Muscle layer of colon (tissue), 2 donors: ENCODE data around the gene ZNF273.
"Not testable (repeated sequence)": the region's sequence is repeated elsewhere in the genome, so short reads cannot be mapped to it uniquely, and the experiment has no call there.

ENCODE experiments used
- H3K27ac ChIP-seq: one replicate; pipeline ENCODE4 v1.7.0; 2013; ENCODE audit warnings: low read depth, mild to moderate bottlenecking, low read length, moderate library complexity
- H3K27me3 ChIP-seq, 2 donors: one replicate each; pipeline ENCODE4 v1.7.0; 2013; ENCODE audit warnings: low read length in 2 of 2, mild to moderate bottlenecking in 2 of 2; ENCODE audit not compliant: insufficient read depth in 2 of 2, control insufficient read depth in 1 of 2
- H3K36me3 ChIP-seq: one replicate; pipeline ENCODE4 v1.7.0; 2013; ENCODE audit warnings: mild to moderate bottlenecking, low read length; ENCODE audit not compliant: insufficient read depth
- H3K4me1 ChIP-seq: one replicate; pipeline ENCODE4 v1.7.0; 2013; ENCODE audit warnings: mild to moderate bottlenecking, low read length; ENCODE audit not compliant: insufficient read depth
- H3K4me3 ChIP-seq, 2 donors: one replicate each; pipeline ENCODE4 v1.7.0; 2013; ENCODE audit warnings: low read length in 2 of 2, low read depth in 1 of 2, mild to moderate bottlenecking in 1 of 2, moderate library complexity in 1 of 2
- H3K9ac ChIP-seq: one replicate; pipeline ENCODE4 v1.7.0; 2013; ENCODE audit warnings: low read length
- H3K9me3 ChIP-seq: one replicate; pipeline ENCODE4 v1.7.0; 2013; ENCODE audit warnings: mild to moderate bottlenecking, low read length
- donor health status: abdominal sarcoma.
- donor health status: Adenocarcinoma of cecum.

Gene ZNF273

DNA sequence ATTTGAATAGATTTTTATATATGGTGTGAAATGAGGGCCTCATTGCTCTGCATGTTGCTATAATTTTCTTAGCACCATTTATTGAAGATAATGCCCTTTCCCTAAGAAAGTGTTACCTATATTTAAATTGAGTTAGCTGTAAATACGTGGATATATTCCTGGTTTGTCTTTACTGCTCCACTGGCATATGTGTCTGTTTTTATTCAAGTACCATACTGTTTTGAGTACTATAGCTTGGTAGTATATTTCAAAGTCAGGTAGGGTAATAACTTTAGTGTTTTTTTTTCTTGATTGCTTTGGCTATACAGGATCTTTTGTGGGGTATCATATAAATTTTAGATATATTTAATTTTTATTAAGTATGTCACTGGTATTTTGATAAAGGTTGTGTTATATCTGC is 31.4 kb downstream of the ZNF273 start:
- Histone ChIP-seq H3K27ac (no peak overlapping the region), H3K4me1 (no peaks in the 10 kb centered on the region), H3K9ac (no peak overlapping the region), H3K4me3 (no peak overlapping the region), H3K9me3 (no peaks in the 10 kb centered on the region), H3K27me3 (no peaks in the 10 kb centered on the region), H3K36me3 (no peaks in the 10 kb centered on the region)

GRCh38 chr7:64938540-64938939 is 35.5 kb downstream of the ZNF273 start:
- Histone ChIP-seq H3K9me3 (no peaks in the 10 kb centered on the region), H3K4me1 (no peaks in the 10 kb centered on the region), H3K27me3 (no peaks in the 10 kb centered on the region), H3K36me3 (no peaks in the 10 kb centered on the region), H3K4me3 (no peak overlapping the region), H3K27ac (no peak overlapping the region), H3K9ac (no peak overlapping the region)

DNA sequence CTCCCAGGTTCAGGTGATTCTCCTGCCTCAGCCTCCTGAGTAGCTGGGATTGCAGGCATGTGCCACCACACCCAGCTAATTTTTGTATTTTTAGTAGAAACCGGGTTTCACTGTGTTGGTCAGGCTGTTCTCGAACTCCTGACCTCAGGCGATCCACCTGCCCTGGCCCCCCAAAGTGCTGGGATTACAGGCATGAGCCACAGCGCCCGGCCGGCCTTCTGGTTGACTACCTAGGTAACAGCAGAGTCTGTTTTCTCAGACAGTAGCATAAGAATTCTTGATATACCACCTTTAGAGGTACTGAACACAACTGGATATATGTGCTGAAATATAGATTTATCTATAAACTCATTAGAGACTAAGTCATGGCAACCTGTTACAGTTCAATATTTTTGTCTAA is 36.9 kb downstream of the ZNF273 start:
- H3K36me3 ChIP-seq, H3K27me3 ChIP-seq, H3K4me1 ChIP-seq, H3K9ac ChIP-seq, H3K27ac ChIP-seq, H3K9me3 ChIP-seq, H3K4me3 ChIP-seq: not testable (repeated sequence)

DNA sequence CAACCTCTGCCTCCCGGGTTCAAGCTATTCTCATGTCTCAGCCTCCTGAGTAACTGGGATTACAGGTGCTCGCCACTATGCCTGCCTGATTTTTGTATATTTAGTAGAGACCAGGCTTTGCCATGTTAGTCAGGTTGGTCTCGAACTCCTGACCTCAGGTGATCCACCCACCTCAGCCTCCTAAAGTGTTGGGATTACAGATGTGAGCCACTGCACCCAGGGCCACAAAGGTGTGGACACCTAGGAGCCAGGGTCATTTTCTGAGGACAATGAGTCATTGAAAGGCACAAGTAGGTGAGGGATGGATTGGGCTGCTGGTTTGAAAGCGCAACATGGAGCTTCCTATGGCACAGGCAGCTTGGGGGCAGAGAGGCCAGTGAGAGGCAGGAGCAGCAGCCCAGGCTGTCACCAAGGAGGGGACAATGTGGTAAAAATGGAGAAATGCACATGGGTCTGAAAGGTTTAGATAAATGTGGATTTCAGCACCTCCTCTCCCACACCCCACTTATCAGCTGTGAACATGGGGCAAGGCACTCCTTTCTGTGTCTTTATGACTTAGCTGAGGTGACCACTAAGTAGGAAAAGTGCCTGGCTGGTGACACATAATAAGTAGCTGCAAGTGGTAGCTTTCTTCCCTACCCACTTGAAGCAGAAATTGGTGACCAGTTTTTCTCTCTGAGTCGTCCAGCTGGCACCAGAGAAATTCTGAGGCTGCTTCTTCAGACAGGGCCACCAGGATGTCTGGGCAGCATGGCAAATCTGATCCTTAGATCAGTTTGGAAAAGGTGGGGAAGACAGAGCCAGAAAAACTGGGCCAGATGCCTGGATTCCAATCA is 41.8 kb downstream of the ZNF273 start:
- not testable (repeated sequence) for H3K9me3 ChIP-seq, H3K27ac ChIP-seq, H3K4me3 ChIP-seq, H3K36me3 ChIP-seq, H3K9ac ChIP-seq
- Histone ChIP-seq H3K27me3 (peaks cover 18 to 24% of the 10 kb centered on the region in 2 donors), H3K4me1 (peaks cover 11% of the 10 kb centered on the region)

GRCh38 chr7:64945503-64946175 is 42.6 kb downstream of the ZNF273 start:
- Histone ChIP-seq H3K9ac (no peak overlapping the region), H3K4me3 (no peak overlapping the region), H3K9me3 (no peaks in the 10 kb centered on the region), H3K4me1 (peaks cover 11% of the 10 kb centered on the region), H3K27ac (no peak overlapping the region), H3K27me3 (peaks cover 18 to 24% of the 10 kb centered on the region in 2 donors), H3K36me3 (no peaks in the 10 kb centered on the region)

DNA sequence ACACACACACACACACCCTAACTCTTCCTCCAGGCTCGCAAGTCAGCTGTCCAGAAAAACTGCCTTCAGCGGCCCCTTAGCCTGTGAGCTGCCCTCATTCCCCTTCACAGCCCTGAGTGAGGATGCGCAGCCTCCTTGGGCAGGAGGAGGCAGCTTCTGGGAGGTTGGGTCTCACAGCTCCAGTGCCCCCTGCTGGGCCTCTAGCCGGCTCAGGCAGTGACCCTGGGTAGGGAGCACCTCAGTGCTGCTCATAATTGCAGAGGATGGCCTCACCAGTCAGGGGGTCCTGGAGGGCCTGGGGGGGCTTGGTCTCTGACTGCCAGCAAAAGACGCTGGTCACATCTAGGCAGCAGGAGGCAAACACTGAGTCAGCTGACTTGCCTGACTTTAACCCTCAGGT is 43.7 kb downstream of the ZNF273 start:
- Histone ChIP-seq H3K9me3 (no peaks in the 10 kb centered on the region), H3K36me3 (no peaks in the 10 kb centered on the region), H3K4me3 (no peak overlapping the region), H3K9ac (no peak overlapping the region), H3K4me1 (peaks cover 11% of the 10 kb centered on the region), H3K27me3 (peaks cover 18 to 24% of the 10 kb centered on the region in 2 donors), H3K27ac (no peak overlapping the region)

DNA sequence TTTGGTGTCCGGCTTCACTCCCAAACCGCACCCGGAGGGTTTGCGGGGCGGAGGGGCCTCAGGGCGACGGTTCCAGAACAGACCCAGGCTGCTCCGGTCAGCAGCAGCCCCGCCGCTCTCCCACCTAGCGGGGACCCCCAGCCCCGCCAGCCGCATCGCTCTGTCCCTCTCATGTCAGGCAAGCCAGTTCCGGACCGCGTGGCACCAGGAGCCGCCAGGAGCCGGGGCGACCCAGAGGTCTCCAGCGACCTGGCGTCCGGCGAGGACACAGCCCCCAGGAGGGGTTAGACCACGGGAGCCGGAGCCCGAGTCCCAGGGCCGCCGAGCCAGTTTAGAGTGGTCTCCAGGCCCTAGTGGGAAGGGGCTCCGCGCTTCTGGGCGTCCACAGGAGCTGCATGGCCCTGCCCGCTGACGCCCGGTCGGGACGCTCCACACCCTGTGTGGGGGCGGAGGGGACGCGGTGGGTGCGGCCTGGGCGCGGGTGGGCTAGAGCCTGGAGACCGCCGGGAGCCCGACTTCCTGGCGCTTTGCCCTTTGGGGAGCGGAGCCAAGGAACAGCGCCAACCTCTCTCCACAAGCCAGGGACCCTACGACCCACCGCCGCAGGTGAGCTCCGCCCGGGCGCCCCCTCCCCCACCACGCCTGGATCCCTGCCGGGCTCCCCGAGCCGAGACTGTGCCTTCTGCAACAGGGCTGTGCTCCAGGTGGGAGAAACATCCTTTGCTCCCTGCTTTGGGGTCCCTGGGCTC is 44.4 kb downstream of the ZNF273 start:
- Histone ChIP-seq H3K27me3 (peaks cover 18 to 24% of the 10 kb centered on the region in 2 donors), H3K4me3 (no peak overlapping the region), H3K9ac (no peak overlapping the region), H3K4me1 (peaks cover 11% of the 10 kb centered on the region), H3K27ac (no peak overlapping the region), H3K36me3 (no peaks in the 10 kb centered on the region), H3K9me3 (no peaks in the 10 kb centered on the region)

DNA sequence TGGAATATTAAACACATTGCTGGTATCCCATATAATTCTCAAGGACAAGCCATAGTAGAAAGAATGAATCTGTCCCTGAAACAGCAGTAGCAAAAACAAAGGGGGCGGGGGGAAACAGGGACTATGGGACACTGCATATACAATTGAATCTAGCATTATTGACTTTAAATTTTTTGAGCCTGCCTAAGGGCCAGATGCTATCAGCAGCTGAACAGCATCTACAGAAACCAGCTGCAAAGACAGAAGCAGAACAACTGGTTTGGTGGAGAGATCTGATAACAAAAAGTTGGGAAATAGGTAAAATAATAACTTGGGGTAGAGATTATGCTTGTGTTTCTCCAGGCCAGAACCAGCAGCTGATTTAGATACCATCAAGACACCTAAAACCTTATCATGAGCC is 45.7 kb downstream of the ZNF273 start:
- H3K27ac ChIP-seq, H3K9me3 ChIP-seq, H3K9ac ChIP-seq, H3K4me3 ChIP-seq, H3K36me3 ChIP-seq: not testable (repeated sequence)
- Histone ChIP-seq H3K4me1 (peaks cover 11% of the 10 kb centered on the region), H3K27me3 (peaks cover 18 to 24% of the 10 kb centered on the region in 2 donors)

DNA sequence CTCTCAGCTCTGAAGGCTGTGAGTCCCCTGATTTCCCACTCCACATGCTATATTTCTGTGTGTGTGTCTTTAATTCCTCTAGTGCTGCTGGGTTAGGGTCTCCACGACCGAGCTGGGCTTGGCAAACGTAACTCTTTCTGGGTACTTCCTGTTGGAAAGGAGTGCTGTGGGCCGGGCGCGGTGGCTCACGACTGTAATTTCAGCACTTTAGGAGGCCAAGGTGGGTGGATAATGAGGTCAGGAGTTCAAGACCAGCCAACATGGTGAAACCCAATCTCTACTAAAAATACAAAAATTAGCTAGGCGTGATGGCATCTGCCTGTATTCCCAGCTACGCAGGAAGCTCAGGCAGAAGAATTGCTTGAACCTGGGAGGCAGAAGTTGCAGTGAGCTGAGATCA is 47.6 kb downstream of the ZNF273 start:
- H3K27ac ChIP-seq, H3K4me3 ChIP-seq, H3K36me3 ChIP-seq, H3K9me3 ChIP-seq, H3K9ac ChIP-seq: not testable (repeated sequence)
- peaks cover 18 to 23% of the 10 kb centered on the region in 2 donors for H3K27me3 ChIP-seq
- peaks cover 11% of the 10 kb centered on the region for H3K4me1 ChIP-seq

GRCh38 chr7:64951250-64951848 is 48.3 kb downstream of the ZNF273 start:
- no peak overlapping the region for H3K27ac ChIP-seq
- H3K9me3 ChIP-seq: no peaks in the 10 kb centered on the region
- H3K36me3 ChIP-seq: no peaks in the 10 kb centered on the region
- no peak overlapping the region for H3K4me3 ChIP-seq
- peaks cover 16 to 18% of the 10 kb centered on the region in 2 donors for H3K27me3 ChIP-seq
- H3K9ac ChIP-seq: no peak overlapping the region
- H3K4me1 ChIP-seq: peaks cover 11% of the 10 kb centered on the region

DNA sequence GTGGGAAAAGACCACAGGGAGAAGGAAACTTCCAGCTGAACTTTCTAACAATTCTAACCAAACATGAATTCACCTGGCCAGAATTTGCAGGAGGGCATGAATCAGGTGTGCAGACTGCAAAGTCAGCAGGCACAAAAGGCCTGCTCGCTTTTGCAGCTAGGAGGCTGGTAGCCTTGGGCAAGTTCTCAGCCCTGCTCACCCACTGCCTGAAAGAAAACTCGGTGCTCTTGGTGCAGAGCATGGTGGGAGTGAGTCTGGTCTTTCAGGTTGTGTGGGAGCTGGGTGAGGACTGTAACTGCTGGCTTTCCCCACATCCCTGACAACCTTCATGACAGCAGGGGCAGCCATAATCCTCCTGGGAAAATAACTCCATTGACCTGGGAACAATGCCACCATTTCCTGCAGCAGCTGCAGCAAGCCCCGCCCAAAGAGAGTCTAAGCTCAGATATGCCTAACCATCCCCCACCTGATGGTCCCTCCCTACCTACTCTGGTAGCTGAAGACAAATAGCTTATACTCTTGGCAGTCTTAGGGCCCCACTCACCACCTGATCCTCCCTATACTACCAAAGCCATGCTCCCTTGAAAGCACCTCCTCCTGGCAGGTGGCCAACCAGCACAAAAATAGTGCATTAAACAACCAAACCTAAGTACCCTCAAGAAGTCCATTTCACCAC is 56.1 kb downstream of the ZNF273 start:
- Histone ChIP-seq H3K4me3 (no peak overlapping the region), H3K4me1 (no peaks in the 10 kb centered on the region), H3K9ac (no peak overlapping the region), H3K9me3 (no peaks in the 10 kb centered on the region), H3K36me3 (no peaks in the 10 kb centered on the region), H3K27me3 (no peaks in the 10 kb centered on the region), H3K27ac (no peak overlapping the region)
